Activated T-cell treated with anti-CD3 and anti-CD28 coated beads, Interleukin-2, amount 50 U/mL, for 72 hours (primary cell): ENCODE measurements around the gene SNAI1. TPM values are rescaled to one million over a fixed set of nuclear protein-coding genes. Genes with fewer than 3 reads are reported as not detected.
"Not testable (repeated sequence)": the region's sequence is repeated elsewhere in the genome, so short reads cannot be mapped to it uniquely, and the experiment has no call there.

Experiments used
- ATAC-seq, 2 donors: fragments of 150-1000 bp; cut with Tn5 transposase; replicated peaks in 1 of 2; 2 replicates each; pipeline ENCODE4 v1.10.0; 2021; ENCODE audit warnings: moderate library complexity in 2 of 2, mild to moderate bottlenecking in 1 of 2
- DNase-seq, 2 donors: peaks; one replicate each; pipeline ENCODE4 v3.0.0; 2021 to 2022; ENCODE audit warnings: mixed read lengths in 1 of 2
- H3K27ac Mint-ChIP-seq: one replicate; pipeline ENCODE4 v1.8.0; 2022; ENCODE audit warnings: mild to moderate bottlenecking, moderate library complexity, mixed read lengths
- H3K27me3 Mint-ChIP-seq: one replicate; pipeline ENCODE4 v1.8.0; 2022; ENCODE audit warnings: low read depth, mixed read lengths
- H3K36me3 Mint-ChIP-seq, 2 donors: one replicate each; pipeline ENCODE4 v1.8.0; 2022; ENCODE audit warnings: mixed read lengths in 2 of 2, mild to moderate bottlenecking in 1 of 2; ENCODE audit not compliant: insufficient read depth in 2 of 2
- H3K4me1 Mint-ChIP-seq: one replicate; pipeline ENCODE4 v1.8.0; 2022; ENCODE audit warnings: low read depth, mixed read lengths
- H3K4me3 Mint-ChIP-seq, 2 donors: one replicate each; pipeline ENCODE4 v1.8.0; 2022; ENCODE audit warnings: mild to moderate bottlenecking in 2 of 2, mixed read lengths in 2 of 2, moderate library complexity in 2 of 2
- H3K9me3 Mint-ChIP-seq, 2 donors: one replicate each; pipeline ENCODE4 v1.8.0; 2022; ENCODE audit warnings: mixed read lengths in 2 of 2
- total RNA-seq, 2 donors: library from RNA; stranded (reverse); gene quantifications; one replicate each; pipeline ENCODE4 v1.2.3, GENCODE V29; 2022

SNAI1 gene
- total RNA-seq, 2 donors from 2014 or later = 1.3 TPM

DNA sequence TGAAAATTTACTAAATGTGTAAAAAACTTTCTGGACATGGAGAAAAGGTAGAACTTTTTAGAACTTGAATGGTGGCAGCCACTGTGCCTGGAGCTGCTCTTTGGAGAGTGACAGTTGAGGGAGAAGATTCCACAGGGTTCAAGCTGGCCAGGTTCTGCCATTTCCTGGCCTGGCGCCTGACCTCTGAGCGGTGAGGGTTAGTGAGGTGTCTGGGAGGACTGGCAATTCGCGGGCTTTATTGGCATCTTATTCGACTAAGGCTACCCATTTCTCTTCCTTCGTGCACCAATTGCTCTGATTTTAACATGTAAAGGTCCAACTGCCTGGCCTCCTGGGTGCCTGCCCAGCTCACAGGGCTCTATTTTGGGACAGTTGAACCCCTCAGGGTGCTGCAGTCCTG, 2.4 kb downstream of the SNAI1 start:
- Mint-ChIP-seq H3K4me1 (peaks cover 23% of the 10 kb centered on the region), H3K27ac (no peak overlapping the region), H3K9me3 (no peaks in the 10 kb centered on the region), H3K36me3 (no peaks in the 10 kb centered on the region), H3K4me3 (no peak overlapping the region), H3K27me3 (peaks cover 19% of the 10 kb centered on the region)
- DNase-seq = no peak
- ATAC-seq = no peak

DNA sequence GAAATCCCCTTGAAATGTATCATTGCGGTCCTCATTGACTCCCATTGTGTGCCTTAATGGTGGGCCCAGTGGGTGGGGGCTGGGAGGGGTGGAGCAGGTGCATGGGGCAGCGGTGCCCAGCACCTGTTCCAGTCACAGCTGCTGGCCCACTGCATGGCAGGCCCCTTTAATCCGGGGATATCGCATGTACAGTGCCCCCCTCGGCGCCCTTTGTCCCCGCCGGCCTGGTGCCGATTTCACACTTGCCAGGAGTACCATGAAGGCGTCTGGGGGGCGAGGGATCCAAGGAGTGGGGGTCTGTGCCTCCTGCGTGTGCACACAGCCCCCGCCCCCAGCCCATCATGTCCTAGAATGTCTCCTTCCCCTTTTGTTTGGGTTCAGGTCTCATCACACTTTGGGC, 2.8 kb downstream of the SNAI1 start:
- Mint-ChIP-seq H3K4me3 (no peak overlapping the region), H3K4me1 (peaks cover 20% of the 10 kb centered on the region)

DNA sequence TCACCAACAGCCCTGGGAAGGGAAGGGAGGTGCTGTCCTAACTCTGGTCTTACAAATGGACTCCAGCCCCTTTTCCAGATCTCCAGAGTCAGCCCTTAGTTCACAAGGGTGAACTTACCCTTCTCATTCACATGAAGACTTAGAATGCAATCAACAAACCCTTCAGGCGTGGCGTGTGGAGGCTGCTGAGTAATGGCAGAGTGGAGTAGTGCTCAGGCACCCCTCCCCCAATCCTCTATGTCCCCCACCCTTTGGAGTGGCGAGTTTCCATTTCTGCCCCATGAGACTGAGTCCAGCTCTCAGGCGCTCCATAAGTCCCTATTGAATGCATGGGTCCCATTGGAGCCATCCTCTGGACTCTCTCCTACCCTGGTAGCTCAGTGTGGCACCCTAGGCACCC, 3.3 kb downstream of the SNAI1 start:
- DNase-seq (no peak), ATAC-seq (no peak)
- H3K9me3 Mint-ChIP-seq = no peaks in the 10 kb centered on the region
- H3K36me3 Mint-ChIP-seq = no peaks in the 10 kb centered on the region
- peaks cover 10% of the 10 kb centered on the region for H3K27me3 Mint-ChIP-seq
- no peak overlapping the region for H3K4me3 Mint-ChIP-seq
- H3K4me1 Mint-ChIP-seq = peaks cover 20% of the 10 kb centered on the region
- no peak overlapping the region for H3K27ac Mint-ChIP-seq

More for the DNA sequence above, 2.8 kb downstream of the SNAI1 start:
- H3K9me3 Mint-ChIP-seq = no peaks in the 10 kb centered on the region
- H3K27ac Mint-ChIP-seq = no peak overlapping the region
- peaks cover 14% of the 10 kb centered on the region for H3K27me3 Mint-ChIP-seq
- H3K36me3 Mint-ChIP-seq = no peaks in the 10 kb centered on the region
- DNase-seq (no peak), ATAC-seq (no peak)

DNA sequence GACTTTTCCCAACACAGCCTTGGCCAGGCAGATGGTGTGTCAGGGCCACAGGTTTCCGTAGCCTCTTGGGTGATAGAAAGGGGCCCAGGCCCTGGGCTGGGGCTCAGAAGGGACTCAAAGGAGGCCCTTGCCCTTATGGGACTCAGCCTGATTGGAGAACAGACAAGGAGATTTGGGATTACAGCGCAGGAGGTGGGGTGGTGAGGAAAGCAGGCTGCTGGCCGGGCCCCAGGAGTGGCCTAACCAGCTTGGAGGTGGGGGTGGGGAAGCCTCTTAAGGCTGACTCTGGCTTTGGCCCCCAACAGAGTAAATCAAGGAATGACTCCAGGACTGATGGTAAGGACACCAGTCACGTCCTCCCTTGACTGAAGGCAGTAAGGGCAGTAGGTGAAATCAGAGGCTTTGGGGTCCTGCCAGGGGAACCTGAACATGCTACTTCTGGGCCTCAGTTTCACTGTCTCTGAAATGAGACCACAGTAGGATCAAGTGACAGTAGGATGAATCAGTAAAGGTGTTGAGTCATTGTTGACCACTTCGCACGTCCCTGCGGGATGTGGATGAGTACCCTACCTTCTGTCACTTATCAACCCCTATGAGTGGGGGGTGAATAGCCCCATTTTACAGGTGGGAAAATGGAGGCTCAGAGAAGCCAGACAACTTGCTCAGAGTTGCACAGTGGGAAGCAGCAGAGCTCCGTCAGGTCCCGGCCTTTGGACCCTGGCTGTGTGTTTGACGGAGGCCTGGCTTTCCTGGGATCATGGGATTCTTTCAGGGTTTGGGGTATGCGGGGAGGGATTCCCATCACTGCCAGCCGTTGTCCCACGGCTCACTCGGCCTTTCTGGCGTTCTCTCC, 4.5 kb downstream of the SNAI1 start:
- DNase-seq = no peak
- Mint-ChIP-seq H3K4me3 (no peak overlapping the region), H3K27ac (no peak overlapping the region), H3K27me3 (peaks cover 1% of the 10 kb centered on the region), H3K4me1 (peaks cover 16% of the 10 kb centered on the region), H3K9me3 (no peaks in the 10 kb centered on the region), H3K36me3 (no peaks in the 10 kb centered on the region)
- no peak for ATAC-seq

DNA sequence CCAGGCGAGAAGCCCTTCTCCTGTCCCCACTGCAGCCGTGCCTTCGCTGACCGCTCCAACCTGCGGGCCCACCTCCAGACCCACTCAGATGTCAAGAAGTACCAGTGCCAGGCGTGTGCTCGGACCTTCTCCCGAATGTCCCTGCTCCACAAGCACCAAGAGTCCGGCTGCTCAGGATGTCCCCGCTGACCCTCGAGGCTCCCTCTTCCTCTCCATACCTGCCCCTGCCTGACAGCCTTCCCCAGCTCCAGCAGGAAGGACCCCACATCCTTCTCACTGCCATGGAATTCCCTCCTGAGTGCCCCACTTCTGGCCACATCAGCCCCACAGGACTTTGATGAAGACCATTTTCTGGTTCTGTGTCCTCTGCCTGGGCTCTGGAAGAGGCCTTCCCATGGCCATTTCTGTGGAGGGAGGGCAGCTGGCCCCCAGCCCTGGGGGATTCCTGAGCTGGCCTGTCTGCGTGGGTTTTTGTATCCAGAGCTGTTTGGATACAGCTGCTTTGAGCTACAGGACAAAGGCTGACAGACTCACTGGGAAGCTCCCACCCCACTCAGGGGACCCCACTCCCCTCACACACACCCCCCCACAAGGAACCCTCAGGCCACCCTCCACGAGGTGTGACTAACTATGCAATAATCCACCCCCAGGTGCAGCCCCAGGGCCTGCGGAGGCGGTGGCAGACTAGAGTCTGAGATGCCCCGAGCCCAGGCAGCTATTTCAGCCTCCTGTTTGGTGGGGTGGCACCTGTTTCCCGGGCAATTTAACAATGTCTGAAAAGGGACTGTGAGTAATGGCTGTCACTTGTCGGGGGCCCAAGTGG, 5.3 kb downstream of the SNAI1 start:
- Mint-ChIP-seq H3K27ac (no peak overlapping the region), H3K27me3 (no peaks in the 10 kb centered on the region), H3K36me3 (no peaks in the 10 kb centered on the region), H3K4me3 (no peak overlapping the region), H3K9me3 (no peaks in the 10 kb centered on the region), H3K4me1 (peaks cover 11% of the 10 kb centered on the region)
- peak in 1 of 2 donors; percentile 8 for ATAC-seq
- no peak for DNase-seq

DNA sequence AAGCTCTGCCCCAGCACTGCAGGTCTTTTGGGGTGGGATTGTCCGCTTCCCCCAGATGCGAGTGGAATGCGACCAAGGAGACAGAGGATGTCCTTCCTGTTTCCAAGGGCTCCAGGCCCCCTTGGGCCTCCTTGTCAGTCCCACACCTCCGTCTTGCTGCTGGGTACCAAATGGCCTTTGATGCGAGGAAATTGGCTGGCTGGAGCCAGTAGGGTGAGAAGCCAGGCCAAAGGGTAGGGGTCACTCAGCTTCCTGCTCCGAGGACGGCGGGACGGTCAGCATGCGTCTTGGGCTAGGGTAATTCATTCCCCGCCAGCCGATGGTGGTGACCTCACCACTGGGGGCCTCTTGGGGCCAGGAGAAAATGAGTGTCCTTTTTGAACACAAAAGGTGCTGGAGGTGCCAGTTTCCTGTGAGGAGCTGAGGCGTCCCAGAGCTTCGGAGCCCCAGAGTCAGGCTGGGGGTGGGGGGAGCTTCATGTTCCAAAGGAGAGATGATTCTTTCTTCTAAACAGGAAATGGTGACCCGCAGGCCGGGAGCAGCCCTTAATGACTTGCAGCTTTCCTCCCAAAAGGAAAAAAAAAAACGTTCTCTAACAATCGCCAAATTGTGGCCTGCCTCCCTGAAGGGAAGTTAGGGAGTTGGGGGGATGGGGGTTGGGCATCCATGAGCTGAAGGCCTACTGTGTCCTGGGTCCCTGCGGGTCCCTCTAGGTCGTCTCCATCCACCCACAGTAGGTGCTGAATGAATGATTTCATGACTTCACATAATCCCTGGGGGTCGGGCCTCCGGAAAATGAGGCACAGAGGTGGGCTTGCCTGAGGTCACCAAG, 6.7 kb downstream of the SNAI1 start:
- H3K4me1 Mint-ChIP-seq = no peaks in the 10 kb centered on the region

DNA sequence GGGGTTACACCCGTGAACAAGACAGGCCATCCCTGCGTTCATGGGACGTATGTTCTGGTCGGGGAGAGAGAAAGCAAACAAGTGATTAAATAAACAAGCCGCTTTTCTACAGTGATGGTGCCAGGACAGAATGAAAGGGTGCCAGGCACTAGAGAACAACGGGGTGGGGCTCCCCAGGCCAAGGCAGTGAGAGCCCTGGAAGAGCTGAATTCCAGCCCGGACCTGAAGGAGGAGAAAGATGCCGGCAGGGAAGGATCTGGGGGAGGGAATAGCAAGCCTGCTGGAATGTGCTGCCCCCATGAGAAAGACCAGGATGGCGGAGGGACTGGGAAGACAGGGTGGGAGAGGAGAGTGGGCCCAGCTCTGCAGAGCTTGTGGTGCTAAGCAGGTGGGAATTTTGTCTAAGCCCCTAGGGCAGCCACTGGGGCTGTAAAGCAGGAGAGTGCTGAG, 7.5 kb downstream of the SNAI1 start:
- Mint-ChIP-seq H3K27ac (no peak overlapping the region), H3K27me3 (no peaks in the 10 kb centered on the region), H3K9me3 (no peaks in the 10 kb centered on the region), H3K36me3 (no peaks in the 10 kb centered on the region), H3K4me1 (no peaks in the 10 kb centered on the region), H3K4me3 (no peak overlapping the region)
- ATAC-seq (no peak), DNase-seq (no peak)

More for the DNA sequence above, 6.7 kb downstream of the SNAI1 start:
- no peak for DNase-seq
- Mint-ChIP-seq H3K9me3 (no peaks in the 10 kb centered on the region), H3K27me3 (no peaks in the 10 kb centered on the region), H3K4me3 (no peak overlapping the region), H3K36me3 (no peaks in the 10 kb centered on the region), H3K27ac (no peak overlapping the region)
- no peak for ATAC-seq

DNA sequence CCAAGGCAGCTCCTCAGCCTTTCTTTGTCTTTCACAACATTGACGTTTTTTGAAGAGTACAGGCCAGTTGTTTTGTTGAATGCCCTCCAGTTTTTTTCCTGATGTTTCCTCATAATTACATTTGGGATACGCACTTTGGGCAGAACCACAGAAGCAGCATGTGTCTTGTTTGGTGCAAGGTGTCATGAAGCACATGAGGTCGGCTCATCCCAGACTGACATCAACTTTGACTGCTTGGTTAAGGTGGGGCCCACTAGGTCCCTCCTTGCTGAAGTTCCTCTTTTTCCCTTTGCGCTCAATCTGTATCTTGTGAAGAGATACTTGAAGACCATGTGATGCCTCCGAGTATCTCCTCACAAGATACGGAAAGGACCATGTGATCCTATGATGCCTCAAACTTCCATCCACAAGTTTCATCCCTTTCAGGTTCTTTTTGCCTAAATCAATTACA, 10.5 kb downstream of the SNAI1 start:
- Mint-ChIP-seq H3K9me3 (no peaks in the 10 kb centered on the region), H3K36me3 (no peaks in the 10 kb centered on the region), H3K27ac (no peak overlapping the region), H3K4me3 (no peak overlapping the region), H3K27me3 (peaks cover 11% of the 10 kb centered on the region), H3K4me1 (no peaks in the 10 kb centered on the region)
- ATAC-seq = no peak
- DNase-seq = no peak

DNA sequence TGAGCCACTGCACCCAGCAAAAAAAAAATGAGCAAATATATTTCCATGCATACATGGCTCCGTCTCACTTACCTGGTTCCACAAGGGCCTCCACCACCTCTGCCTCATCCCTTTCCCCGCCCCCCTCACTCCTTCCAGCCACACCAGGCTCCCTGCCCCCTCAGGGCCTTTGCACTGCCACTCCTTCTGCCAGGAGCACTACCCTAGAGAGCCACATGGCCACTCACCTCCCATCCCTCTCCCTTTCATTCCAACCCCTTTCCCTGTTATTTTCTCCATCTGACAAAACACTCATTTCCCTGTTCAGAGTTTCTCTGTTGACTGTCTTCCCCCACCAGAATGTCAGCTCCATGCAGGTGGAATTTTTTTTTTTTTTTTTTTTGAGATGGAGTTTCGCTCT, 12.8 kb downstream of the SNAI1 start:
- Mint-ChIP-seq H3K9me3 (no peaks in the 10 kb centered on the region), H3K27ac (no peak overlapping the region), H3K36me3 (no peaks in the 10 kb centered on the region), H3K4me1 (peaks cover 14% of the 10 kb centered on the region), H3K27me3 (peaks cover 11% of the 10 kb centered on the region), H3K4me3 (no peak overlapping the region)
- DNase-seq (no peak), ATAC-seq (no peak)

DNA sequence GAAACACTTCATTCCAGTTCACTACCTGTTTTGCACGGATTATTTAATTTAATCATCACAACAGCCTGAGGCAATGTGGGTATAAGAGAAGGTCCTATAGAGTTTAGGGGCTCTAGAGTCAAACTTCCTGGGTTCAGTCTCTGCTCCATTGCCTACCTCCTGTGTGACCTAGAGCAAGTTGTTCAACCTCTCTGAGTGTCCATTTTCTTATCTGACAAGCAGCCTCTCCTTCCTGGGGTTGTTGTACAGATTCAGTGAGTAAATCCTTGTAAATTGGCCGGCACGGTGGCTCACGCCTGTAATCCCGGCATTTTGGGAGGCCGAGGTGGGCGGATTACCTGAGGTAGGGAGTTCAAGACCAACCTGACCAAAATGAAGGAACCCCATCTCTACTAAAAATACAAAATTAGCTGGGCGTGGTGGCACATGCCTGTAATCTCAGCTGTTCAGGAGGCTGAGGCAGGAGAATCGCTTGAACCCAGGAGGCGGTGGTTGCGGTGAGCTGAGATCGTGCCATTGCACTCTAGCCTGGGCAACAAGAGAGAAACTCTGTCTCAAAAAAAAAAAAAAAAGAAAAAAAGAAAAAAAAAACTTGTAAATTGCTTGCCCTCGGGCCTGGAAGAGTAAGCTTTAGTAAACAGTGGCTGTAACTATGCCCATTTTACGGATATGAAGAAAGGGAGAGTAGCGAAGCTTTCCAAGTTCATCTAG, 15.9 kb downstream of the SNAI1 start:
- peaks cover 11% of the 10 kb centered on the region for H3K27me3 Mint-ChIP-seq
- H3K36me3 Mint-ChIP-seq, H3K4me3 Mint-ChIP-seq, ATAC-seq, H3K27ac Mint-ChIP-seq, DNase-seq, H3K9me3 Mint-ChIP-seq: not testable (repeated sequence)
- peaks cover 35% of the 10 kb centered on the region for H3K4me1 Mint-ChIP-seq

DNA sequence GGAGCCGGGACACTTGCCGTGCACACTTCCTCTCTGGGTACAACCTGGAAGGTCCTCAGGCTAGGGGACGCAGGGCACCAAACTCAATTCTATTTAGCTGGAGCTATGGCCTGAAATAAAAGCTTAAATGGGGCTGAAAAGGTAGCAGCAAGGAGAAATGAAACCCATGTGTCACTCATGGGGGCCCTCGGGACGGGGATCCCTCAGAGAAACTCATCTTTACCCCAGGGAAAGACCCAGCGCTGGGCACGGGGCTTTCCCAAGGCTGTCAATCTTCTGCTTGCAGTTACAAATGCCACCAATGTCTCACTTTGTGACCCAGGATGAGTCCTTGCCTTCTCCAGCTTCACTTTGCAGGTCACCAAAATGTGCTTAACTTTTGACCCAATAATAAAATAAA, 16.5 kb downstream of the SNAI1 start:
- peaks cover 35% of the 10 kb centered on the region for H3K4me1 Mint-ChIP-seq
- no peaks in the 10 kb centered on the region for H3K9me3 Mint-ChIP-seq
- H3K4me3 Mint-ChIP-seq = peak overlapping the region in 1 of 2 donors; percentile 13
- peak; percentile 68 to 71 for DNase-seq
- H3K27ac Mint-ChIP-seq = no peak overlapping the region
- H3K27me3 Mint-ChIP-seq = peaks cover 11% of the 10 kb centered on the region
- peak; percentile 80 to 83 for ATAC-seq
- no peaks in the 10 kb centered on the region for H3K36me3 Mint-ChIP-seq

DNA sequence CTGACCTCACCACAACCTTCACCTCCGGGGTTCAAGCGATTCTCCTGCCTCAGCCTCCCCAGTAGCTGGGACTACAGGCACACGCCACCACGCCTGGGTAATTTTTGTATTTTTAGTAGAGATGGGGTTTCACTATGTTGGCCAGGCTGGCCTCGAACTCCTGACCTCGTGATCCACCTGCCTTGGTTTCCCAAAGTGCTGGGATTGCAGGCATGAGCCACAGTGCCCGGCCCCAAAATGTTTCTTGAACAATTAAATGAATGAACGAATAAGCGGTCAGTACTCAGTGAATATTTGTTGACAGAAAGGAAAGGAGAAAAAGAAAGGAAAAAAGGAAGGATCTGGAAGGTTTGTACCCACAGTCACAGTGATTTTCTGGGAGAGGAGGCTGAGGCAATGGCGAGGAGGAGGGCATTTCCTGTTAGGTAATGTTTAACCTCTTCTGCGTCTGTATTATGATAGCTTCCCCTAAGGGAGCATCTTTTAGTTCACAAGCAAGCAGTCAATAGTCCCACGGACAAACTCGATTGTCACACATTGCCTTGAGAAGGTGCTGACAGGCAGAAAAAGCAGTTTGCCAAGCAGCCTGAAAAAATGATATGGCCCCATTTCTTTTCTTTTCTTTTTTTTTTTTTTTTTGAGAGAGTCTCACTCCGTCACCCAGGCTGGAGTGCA, 17.9 kb downstream of the SNAI1 start:
- not testable (repeated sequence) for ATAC-seq, H3K4me3 Mint-ChIP-seq, H3K36me3 Mint-ChIP-seq, H3K27ac Mint-ChIP-seq, DNase-seq, H3K9me3 Mint-ChIP-seq
- Mint-ChIP-seq H3K27me3 (peaks cover 18% of the 10 kb centered on the region), H3K4me1 (peaks cover 42% of the 10 kb centered on the region)
